ENCODE results near the gene CAMK2N1.
"Not testable (repeated sequence)": the region's sequence is repeated elsewhere in the genome, so short reads cannot be mapped to it uniquely, and the experiment has no call there.

CAMK2N1 gene

DNA sequence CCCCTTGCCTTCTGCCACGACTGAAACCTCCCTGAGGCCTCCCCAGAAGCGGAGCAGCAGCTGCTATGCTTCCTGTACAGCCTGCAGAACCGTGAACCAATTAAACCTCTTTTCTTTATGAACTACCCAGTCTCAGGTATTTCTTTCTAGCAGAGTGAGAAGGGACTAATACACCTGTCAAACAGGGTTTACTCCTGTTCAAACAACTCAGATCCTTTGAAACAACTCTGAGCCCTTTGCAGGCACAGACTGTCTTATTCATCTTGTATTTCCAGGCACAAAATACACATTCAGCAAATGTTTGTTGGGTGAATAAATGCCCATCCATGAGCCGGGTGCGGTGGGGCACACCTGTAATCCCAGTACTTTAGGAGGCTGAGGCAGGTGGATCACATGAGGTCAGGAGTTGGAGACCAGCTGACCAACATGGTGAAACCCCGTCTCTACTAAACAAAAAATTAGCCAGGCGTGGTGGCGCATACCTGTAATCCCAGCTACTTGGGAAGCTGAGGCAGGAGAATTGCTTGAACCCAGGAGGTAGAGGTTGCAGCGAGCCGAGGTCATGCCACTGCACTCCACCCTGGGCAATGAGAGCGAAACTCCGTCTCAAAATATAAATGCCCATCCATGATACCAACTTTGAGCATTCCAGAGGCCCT lies 10.8 kb upstream of the CAMK2N1 start:
- not testable (repeated sequence) for DNase-seq (ENCODE audit: low read depth in 2 of 3, low spot score in 1 of 3)

DNA sequence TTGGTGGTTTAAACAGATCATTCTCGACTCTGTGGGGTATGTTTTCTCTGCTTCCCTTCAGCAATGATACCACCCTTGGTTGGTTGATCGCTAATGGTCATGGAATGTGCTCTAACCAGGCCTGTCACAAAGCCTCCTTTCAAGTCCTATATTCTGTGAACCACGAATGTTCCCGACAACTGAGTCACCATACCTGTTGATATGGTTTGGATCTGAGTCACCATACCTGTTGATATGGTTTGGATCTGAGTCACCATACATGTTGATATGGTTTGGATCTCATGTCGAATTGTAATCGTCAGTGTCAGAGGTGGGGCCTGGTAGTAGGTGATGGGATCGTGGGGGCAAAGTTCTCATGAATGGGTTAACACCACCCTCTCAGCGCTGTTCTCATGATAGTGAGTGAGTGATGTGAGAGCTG lies 10.2 kb upstream of the CAMK2N1 start:
- peak in 2 of 3 donors; percentile 26 to 45 for DNase-seq (ENCODE audit: low read depth in 2 of 3, low spot score in 1 of 3)

GRCh38 chr1:20495661-20496060 lies 9.7 kb upstream of the CAMK2N1 start:
- no peak for DNase-seq (ENCODE audit: low read depth in 2 of 3, low spot score in 1 of 3)

DNA sequence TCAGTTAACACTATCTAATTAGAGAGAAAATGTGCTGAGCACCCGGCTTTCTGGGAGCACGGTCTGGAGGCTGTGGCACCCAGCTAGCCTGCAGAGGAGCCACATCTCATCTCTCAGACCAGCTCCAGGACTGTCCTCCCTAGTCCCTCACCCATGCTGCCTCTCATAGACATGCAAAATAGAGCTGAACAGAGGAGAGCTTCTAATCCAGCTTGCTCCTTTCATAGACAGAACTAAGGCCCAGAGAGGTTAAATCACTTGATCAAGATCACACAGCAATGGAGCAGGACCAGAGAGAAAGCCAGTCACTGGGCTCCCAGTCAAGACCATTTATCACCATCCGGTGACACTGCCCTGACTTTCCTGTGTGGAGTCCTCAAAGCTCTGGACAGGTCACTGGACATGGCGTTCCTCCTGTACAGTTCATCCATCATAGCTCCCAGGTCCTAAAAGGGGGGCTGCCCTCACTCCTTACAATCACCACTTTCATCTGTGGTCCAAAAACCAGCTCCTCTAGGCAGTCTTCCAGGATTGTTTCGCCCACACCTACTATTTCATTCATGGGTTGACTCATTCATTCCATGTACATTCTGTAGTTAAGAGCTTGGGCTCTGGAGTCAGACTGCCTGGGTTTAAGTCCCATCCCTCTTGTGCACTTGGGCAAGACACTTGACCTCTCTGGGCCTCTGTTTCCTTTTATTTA lies 8.8 kb upstream of the CAMK2N1 start:
- DNase-seq (ENCODE audit: low read depth in 2 of 3, low spot score in 1 of 3), result no peak

- peak; percentile 62 to 89 (median 70) for DNase-seq (ENCODE audit: low read depth in 2 of 3, low spot score in 1 of 3)
Observed at GRCh38 chr1:20493839-20494608, 8.0 kb upstream of the CAMK2N1 start.

- DNase-seq (ENCODE audit: low read depth in 2 of 3, low spot score in 1 of 3), result no peak
Observed at GRCh38 chr1:20493309-20493708, 7.3 kb upstream of the CAMK2N1 start.

DNA sequence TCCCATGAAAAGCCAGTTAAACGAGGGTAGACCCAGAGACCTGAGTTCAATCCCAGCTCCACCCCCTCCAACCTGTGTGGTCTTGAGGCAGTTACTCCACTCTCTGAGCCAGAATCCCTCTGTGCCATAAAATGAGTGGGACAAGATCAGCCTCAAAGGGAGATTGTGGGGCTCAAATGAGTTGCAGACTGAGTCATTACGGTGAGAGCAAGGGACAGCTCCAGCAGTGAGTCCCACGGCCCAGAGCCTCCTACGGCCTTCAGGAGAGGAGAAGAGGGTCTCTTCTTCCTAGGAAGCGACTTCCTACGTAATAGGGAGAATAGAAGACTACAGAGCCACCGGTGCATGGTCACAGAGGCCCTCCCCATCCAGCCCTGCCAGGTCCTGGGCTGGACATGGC lies 6.7 kb upstream of the CAMK2N1 start:
- no peak for DNase-seq (ENCODE audit: low read depth in 2 of 3, low spot score in 1 of 3)

GRCh38 chr1:20491866-20492265 lies 5.9 kb upstream of the CAMK2N1 start:
- no peak for DNase-seq (ENCODE audit: low read depth in 2 of 3, low spot score in 1 of 3)

DNA sequence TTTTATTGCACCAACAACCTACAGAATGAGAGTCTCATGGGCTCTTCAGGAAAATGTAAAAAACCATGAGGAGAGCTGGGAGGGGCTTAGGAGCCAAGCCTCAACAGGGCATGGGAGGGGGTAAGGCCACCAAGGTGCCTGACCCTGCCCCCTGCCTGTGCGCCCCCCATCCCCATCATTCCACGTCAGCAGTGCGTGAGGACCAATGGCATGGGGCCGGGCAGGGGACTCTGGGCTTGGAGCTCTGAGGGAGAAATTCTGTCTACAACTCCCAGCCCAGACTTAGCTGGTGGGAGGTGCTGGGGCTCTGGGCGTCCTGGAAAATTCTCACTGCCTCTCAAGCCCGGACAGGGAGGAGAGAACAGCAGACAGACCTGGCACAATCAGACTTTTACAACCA lies 5.2 kb upstream of the CAMK2N1 start:
- DNase-seq (ENCODE audit: low read depth in 2 of 3, low spot score in 1 of 3), result no peak

- no peak for DNase-seq (ENCODE audit: low read depth in 2 of 3, low spot score in 1 of 3)
Observed at GRCh38 chr1:20487236-20487590, 1.2 kb upstream of the CAMK2N1 start.

DNA sequence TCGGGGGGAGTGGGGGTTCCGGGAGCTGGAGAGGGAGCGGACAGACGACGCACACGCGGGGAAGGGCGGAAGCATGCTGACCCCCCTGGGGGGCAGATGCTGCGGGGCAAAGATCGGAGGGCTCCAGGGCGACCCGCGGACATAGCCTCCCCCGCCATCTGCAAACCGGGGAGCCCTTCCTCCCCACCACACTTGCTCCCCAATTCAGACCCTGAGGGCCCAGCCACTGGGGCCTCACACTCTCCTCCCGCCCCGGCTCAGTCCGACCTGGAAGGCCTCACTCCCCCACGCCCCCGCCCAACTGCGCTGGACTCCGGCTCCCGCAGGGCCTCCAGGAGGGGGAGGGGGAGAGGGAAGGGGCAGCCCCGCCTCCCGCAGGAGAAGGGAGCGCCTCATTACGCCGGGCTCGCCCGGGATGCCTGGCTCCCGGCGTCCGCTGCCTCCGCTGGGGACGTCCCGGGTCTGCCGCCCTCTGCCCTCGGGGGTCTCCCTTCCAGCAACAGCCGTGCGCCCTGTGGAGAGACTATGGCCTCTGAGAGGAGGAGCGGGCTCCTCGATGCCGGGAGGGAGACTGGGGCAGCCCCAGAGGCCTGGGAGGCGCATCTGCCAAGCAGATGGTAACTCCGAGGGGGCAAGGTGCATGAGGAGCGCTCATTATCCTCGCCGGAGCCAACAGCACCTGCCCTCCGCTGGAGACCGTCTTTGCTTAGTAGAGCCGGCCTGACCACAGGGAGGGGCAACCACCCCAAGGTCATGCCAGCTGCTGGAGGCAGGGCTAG lies 636 bp upstream of the CAMK2N1 start:
- no peak for DNase-seq (ENCODE audit: low read depth in 2 of 3, low spot score in 1 of 3)

GRCh38 chr1:20484519-20485462 lies 1.2 kb downstream of the CAMK2N1 start:
- DNase-seq (ENCODE audit: low read depth in 2 of 3, low spot score in 1 of 3), result no peak

GRCh38 chr1:20483833-20484518 lies 2.0 kb downstream of the CAMK2N1 start:
- no peak for DNase-seq (ENCODE audit: low read depth in 2 of 3, low spot score in 1 of 3)

DNA sequence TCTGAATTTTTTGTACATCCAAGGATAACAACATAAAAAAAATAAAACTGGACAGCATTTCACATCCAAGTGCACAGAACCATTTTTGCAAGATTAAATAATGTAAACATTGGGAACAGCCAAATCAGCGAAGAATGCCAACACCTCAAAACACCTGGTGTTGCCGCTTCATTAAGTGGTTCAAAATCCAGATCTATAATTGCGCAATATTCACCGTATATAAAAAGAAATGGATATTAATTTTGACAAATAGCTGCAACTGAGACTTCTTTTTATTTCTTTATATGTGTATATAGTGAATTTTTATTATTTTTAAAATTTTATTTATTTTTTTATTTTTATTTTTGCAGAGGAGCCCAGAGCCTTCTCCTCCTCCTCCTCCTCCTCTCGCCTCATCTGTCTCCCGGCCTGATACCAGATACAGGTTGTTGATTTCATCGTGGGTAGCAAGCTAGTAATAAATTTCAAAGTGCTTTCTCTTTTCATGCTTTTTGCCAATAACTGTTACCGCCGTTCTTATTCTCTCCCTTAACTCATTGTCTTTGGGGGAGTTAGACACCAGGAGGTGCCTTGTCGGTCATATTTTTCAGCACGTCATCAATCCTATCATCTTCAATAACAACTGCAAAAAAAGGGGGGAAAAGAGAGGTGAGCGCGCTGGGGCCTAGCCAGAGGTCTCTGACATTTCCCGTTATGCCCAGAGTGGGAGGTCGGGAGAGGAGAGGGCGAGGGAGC lies 2.7 kb downstream of the CAMK2N1 start:
- no peak for DNase-seq (ENCODE audit: low read depth in 2 of 3, low spot score in 1 of 3)

- DNase-seq (ENCODE audit: low read depth in 2 of 3, low spot score in 1 of 3), result no peak
Observed at GRCh38 chr1:20481643-20482498, 4.1 kb downstream of the CAMK2N1 start.

DNA sequence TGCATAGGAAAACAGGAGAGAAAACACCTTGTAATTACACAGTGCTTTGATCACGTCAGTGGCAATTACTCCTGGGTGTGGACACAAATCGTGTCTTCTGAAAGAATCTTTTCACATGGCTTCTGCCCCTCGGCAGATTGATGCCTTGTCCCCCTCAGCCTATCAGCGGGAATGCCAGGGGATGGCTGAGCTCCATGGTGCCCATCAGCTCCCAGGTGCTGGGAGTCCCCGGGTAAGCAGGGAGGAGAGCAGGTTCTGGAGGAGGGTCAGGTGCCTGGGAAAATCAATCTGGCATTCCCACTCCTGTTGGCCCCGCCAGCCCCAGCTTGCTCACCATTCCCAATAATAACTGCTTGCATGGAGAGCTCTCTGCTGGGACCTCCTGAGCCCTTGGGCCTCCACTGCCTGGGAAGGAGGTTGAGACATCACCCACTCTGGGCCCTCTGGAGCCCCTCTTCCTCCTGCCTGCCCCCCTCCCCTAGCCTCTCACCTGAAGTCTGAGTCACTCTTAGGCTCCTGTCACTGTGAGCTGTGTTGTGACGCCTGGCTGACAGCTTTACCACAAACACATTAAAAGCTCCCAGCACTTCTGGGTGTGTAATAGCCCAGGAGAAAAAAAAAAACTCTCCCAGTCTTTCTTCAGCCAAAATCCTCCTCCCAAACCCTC lies 4.9 kb downstream of the CAMK2N1 start:
- DNase-seq (ENCODE audit: low read depth in 2 of 3, low spot score in 1 of 3), result no peak

DNA sequence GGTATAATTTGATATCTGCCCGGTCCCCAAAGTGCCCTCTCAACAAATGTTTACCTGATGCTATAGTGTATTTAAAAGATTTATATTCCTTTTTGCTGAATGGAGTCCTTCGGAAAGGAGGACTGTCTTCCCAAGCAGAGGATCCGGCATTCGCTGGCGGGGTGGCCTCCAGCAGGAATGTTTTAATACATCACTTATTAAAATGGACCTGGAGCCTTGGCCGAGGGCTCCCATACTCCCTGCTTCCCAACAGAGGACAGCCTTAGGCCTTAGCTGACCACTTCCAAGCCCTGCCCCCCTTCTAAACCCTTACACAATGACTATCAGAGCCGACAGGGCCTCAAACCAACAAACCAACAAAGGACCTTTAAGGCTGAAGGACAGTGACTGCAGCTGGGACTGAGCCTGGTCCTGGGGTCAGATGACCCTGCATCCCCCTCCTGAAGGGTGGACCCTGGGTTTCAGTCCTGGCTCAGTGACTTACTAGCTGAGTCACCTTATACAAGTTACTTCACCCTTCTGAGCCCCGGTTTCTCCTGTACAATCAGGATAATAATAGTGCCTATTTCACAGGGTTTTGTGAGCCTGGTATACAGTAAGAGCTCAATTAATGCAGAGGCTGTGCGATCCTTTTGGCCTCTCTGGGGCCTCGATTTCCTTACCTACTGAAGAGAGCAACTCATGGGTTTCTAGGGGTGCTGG lies 5.6 kb downstream of the CAMK2N1 start:
- DNase-seq (ENCODE audit: low read depth in 2 of 3, low spot score in 1 of 3), result no peak
